ENCODE measurements around the gene EXOC1. TPM values are rescaled to one million over a fixed set of nuclear protein-coding genes. Genes with fewer than 3 reads are reported as not detected.
A peak's percentile ranks its signal among the peaks of the same experiment; 100 is the strongest.

Gene EXOC1
- total and polyA plus RNA-seq, 9 of the 15 experiments (the other 6 are each of a cell fraction or from before 2014, with no cell fraction given) = 16.0 to 45.5 (median 26.2) TPM

DNA sequence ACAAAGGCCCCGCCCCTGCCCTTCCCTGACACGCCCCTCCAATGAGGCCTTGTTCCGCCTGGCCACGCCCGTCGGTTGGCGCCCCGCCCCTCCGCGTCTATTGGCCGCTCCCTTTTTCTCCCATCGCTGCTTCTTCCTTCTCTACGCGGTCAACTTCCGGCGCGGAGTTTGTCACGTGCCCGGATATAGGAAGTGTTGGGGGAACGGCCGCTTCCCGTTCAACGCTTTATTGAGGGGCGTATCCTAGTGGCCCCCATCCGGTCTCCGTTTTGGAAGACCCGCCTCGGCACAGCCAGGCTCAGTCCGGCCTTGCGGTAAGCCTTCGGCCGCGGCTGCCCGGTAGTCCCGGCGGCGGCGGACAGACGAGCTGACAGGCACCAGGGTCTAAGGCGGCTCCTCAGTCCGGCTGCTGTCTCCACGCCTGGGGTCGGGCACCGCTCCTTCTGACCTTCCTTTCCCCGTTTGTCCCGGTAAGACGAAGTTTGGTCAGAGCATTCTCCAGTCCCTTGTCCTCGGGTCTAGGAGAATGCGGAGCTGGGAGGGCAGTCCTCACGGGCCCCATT, at the start of gene EXOC1 (continued):
- TF ChIP-seq, protein P1, sequence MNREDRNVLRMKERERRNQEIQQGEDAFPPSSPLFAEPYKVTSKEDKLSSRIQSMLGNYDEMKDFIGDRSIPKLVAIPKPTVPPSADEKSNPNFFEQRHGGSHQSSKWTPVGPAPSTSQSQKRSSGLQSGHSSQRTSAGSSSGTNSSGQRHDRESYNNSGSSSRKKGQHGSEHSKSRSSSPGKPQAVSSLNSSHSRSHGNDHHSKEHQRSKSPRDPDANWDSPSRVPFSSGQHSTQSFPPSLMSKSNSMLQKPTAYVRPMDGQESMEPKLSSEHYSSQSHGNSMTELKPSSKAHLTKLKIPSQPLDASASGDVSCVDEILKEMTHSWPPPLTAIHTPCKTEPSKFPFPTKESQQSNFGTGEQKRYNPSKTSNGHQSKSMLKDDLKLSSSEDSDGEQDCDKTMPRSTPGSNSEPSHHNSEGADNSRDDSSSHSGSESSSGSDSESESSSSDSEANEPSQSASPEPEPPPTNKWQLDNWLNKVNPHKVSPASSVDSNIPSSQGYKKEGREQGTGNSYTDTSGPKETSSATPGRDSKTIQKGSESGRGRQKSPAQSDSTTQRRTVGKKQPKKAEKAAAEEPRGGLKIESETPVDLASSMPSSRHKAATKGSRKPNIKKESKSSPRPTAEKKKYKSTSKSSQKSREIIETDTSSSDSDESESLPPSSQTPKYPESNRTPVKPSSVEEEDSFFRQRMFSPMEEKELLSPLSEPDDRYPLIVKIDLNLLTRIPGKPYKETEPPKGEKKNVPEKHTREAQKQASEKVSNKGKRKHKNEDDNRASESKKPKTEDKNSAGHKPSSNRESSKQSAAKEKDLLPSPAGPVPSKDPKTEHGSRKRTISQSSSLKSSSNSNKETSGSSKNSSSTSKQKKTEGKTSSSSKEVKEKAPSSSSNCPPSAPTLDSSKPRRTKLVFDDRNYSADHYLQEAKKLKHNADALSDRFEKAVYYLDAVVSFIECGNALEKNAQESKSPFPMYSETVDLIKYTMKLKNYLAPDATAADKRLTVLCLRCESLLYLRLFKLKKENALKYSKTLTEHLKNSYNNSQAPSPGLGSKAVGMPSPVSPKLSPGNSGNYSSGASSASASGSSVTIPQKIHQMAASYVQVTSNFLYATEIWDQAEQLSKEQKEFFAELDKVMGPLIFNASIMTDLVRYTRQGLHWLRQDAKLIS (CRISPR knock-in tag; IDR thresholded peaks at IDR 0.05) = no peak
- TF ChIP-seq BMI1 (IDR thresholded peaks at IDR 0.05; ENCODE audit: low read length) = no peak
- TF ChIP-seq FOXO4 (CRISPR knock-in tag; IDR thresholded peaks at IDR 0.05) = no peak
- TF ChIP-seq ETS1 (conservative IDR thresholded peaks at IDR 0.05; ENCODE audit: control insufficient read depth, low read depth, low read length) = no peak
- TF ChIP-seq, protein P2, sequence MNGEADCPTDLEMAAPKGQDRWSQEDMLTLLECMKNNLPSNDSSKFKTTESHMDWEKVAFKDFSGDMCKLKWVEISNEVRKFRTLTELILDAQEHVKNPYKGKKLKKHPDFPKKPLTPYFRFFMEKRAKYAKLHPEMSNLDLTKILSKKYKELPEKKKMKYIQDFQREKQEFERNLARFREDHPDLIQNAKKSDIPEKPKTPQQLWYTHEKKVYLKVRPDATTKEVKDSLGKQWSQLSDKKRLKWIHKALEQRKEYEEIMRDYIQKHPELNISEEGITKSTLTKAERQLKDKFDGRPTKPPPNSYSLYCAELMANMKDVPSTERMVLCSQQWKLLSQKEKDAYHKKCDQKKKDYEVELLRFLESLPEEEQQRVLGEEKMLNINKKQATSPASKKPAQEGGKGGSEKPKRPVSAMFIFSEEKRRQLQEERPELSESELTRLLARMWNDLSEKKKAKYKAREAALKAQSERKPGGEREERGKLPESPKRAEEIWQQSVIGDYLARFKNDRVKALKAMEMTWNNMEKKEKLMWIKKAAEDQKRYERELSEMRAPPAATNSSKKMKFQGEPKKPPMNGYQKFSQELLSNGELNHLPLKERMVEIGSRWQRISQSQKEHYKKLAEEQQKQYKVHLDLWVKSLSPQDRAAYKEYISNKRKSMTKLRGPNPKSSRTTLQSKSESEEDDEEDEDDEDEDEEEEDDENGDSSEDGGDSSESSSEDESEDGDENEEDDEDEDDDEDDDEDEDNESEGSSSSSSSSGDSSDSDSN (IDR thresholded peaks at IDR 0.05; ENCODE audit: borderline replicate concordance in 1 of 2, low read depth in 2 of 2, low read length in 2 of 2) = 0 out of 4 replicates have a peak, but pooled peaks have one; percentile 30 to 38
- TF ChIP-seq ZNF24 (IDR thresholded peaks at IDR 0.05) = no peak
- TF ChIP-seq ZNF224 (CRISPR knock-in tag; IDR thresholded peaks at IDR 0.05) = no peak
- TF ChIP-seq LARP7 (IDR thresholded peaks at IDR 0.05) = no peak
- TF ChIP-seq BCL6 (CRISPR knock-in tag; IDR thresholded peaks at IDR 0.05) = no peak
- TF ChIP-seq PHF21A (IDR thresholded peaks at IDR 0.05; ENCODE audit: borderline replicate concordance, low read depth) = no peak
- TF ChIP-seq ZNF354B (CRISPR knock-in tag; IDR thresholded peaks at IDR 0.05) = no peak
- TF ChIP-seq SMARCA4 (IDR thresholded peaks at IDR 0.05) = no peak
- peak; percentile 59 for TF ChIP-seq L3MBTL2 (IDR thresholded peaks at IDR 0.05)
- TF ChIP-seq RAD21 (CRISPR knock-in tag; conservative IDR thresholded peaks at IDR 0.05 in 1 of 2, IDR thresholded peaks at IDR 0.05 in 1 of 2) = no peak
- peak; percentile 54 for TF ChIP-seq POLR2B (IDR thresholded peaks at IDR 0.05; ENCODE audit: low read depth, partially characterized antibody)
- peak; percentile 63 for TF ChIP-seq PCBP1 (IDR thresholded peaks at IDR 0.05; ENCODE audit: low read depth, low read length, poor library complexity, severe bottlenecking)
- TF ChIP-seq THRAP3 (IDR thresholded peaks at IDR 0.05; ENCODE audit: borderline replicate concordance) = no peak
- no peak for TF ChIP-seq RBM25 (IDR thresholded peaks at IDR 0.05; ENCODE audit: low read depth, low read length, severe bottlenecking)
- peak; percentile 40 for TF ChIP-seq NEUROD1 (IDR thresholded peaks at IDR 0.05; ENCODE audit: borderline replicate concordance, low read depth, low read length, partially characterized antibody)
- TF ChIP-seq HNRNPL (IDR thresholded peaks at IDR 0.05; ENCODE audit: low read depth, low read length) = no peak

All from K562 (cell line).